Nephron (organoid): ENCODE results near the gene PLA2G7.
A peak's percentile ranks its signal among the peaks of the same experiment; 100 is the strongest.

ENCODE experiments used
- H3K27ac Mint-ChIP-seq, 3 experiments: 2 replicates each; pipeline ENCODE4 v1.8.0; 2020; ENCODE audit warnings: mixed read lengths in 3 of 3, mild to moderate bottlenecking in 2 of 3, moderate library complexity in 1 of 3
- H3K27me3 Mint-ChIP-seq: 2 replicates; pipeline ENCODE4 v1.8.0; 2021; ENCODE audit warnings: low read depth, mild to moderate bottlenecking, moderate library complexity, mixed read lengths
- H3K36me3 Mint-ChIP-seq: 2 replicates; pipeline ENCODE4 v1.8.0; 2020; ENCODE audit warnings: low read depth, mixed read lengths
- H3K4me1 Mint-ChIP-seq: 2 replicates; pipeline ENCODE4 v1.8.0; 2020; ENCODE audit warnings: mixed read lengths
- H3K4me3 Mint-ChIP-seq, 3 experiments: 2 replicates each; pipeline ENCODE4 v1.8.0; 2020; ENCODE audit warnings: mild to moderate bottlenecking in 3 of 3, mixed read lengths in 3 of 3, moderate library complexity in 2 of 3
- H3K9me3 Mint-ChIP-seq: 2 replicates; pipeline ENCODE4 v1.8.0; 2020; ENCODE audit warnings: mixed read lengths
- CTCF ChIP-seq, 3 experiments: fragments of 200-600 bp; sonication (generic); IDR thresholded peaks; one replicate each; pipeline ENCODE4 v1.5.0; 2021; ENCODE audit warnings: antibody characterized with exemption in 3 of 3; ENCODE audit not compliant: unreplicated experiment in 3 of 3

The PLA2G7 gene

GRCh38 chr6:46743425-46744158 is 8.4 kb upstream of the PLA2G7 start:
- no peak overlapping the region for H3K27ac Mint-ChIP-seq
- peaks cover 3% of the 10 kb centered on the region for H3K4me1 Mint-ChIP-seq
- no peaks in the 10 kb centered on the region for H3K36me3 Mint-ChIP-seq
- no peaks in the 10 kb centered on the region for H3K9me3 Mint-ChIP-seq
- TF ChIP-seq CTCF (IDR thresholded peaks at IDR 0.05; ENCODE audit: unreplicated experiment in 3 of 3), result no peak
- peaks cover 16% of the 10 kb centered on the region for H3K27me3 Mint-ChIP-seq
- H3K4me3 Mint-ChIP-seq, result no peak overlapping the region

- no peak for TF ChIP-seq CTCF (IDR thresholded peaks at IDR 0.05; ENCODE audit: unreplicated experiment in 3 of 3)
- Mint-ChIP-seq H3K4me3 (no peak overlapping the region), H3K27me3 (peaks cover 31% of the 10 kb centered on the region), H3K27ac (no peak overlapping the region), H3K9me3 (no peaks in the 10 kb centered on the region), H3K4me1 (no peaks in the 10 kb centered on the region), H3K36me3 (no peaks in the 10 kb centered on the region)
Measured at GRCh38 chr6:46741910-46742309, 6.7 kb upstream of the PLA2G7 start.

- Mint-ChIP-seq H3K27ac (peak overlapping the region in 1 of 3 experiments; percentile 1), H3K4me1 (no peaks in the 10 kb centered on the region), H3K9me3 (no peaks in the 10 kb centered on the region), H3K4me3 (no peak overlapping the region), H3K36me3 (no peaks in the 10 kb centered on the region), H3K27me3 (peaks cover 34% of the 10 kb centered on the region)
- no peak for TF ChIP-seq CTCF (IDR thresholded peaks at IDR 0.05; ENCODE audit: unreplicated experiment in 3 of 3)
Measured at GRCh38 chr6:46741482-46741881, 6.3 kb upstream of the PLA2G7 start.

- peak overlapping the region in 2 of 3 experiments; percentile 41 to 53 for H3K4me3 Mint-ChIP-seq
- no peak for TF ChIP-seq CTCF (IDR thresholded peaks at IDR 0.05; ENCODE audit: unreplicated experiment in 3 of 3)
- H3K9me3 Mint-ChIP-seq, result no peaks in the 10 kb centered on the region
- no peaks in the 10 kb centered on the region for H3K36me3 Mint-ChIP-seq
- no peak overlapping the region for H3K27ac Mint-ChIP-seq
- H3K27me3 Mint-ChIP-seq, result peaks cover 60% of the 10 kb centered on the region
- H3K4me1 Mint-ChIP-seq, result no peaks in the 10 kb centered on the region
Measured at GRCh38 chr6:46736906-46737305, 1.7 kb upstream of the PLA2G7 start.

- TF ChIP-seq CTCF (IDR thresholded peaks at IDR 0.05; ENCODE audit: unreplicated experiment in 3 of 3), result no peak
- H3K27ac Mint-ChIP-seq, result no peak overlapping the region
- H3K4me3 Mint-ChIP-seq, result peak overlapping the region; percentile 84 to 91 (median 87)
Measured at GRCh38 chr6:46735720-46736031, 501 bp upstream of the PLA2G7 start.

GRCh38 chr6:46733341-46733801 is 1.8 kb downstream of the PLA2G7 start:
- H3K27ac Mint-ChIP-seq, result peak overlapping the region in 1 of 3 experiments; percentile 46
- H3K4me3 Mint-ChIP-seq, result peak overlapping the region; percentile 83 to 87 (median 83)
- H3K4me1 Mint-ChIP-seq, result no peaks in the 10 kb centered on the region
- peaks cover 50% of the 10 kb centered on the region for H3K27me3 Mint-ChIP-seq
- H3K9me3 Mint-ChIP-seq, result no peaks in the 10 kb centered on the region
- TF ChIP-seq CTCF (IDR thresholded peaks at IDR 0.05; ENCODE audit: unreplicated experiment in 3 of 3), result no peak
- no peaks in the 10 kb centered on the region for H3K36me3 Mint-ChIP-seq

More at GRCh38 chr6:46735720-46736031, 501 bp upstream of the PLA2G7 start:
- Mint-ChIP-seq H3K36me3 (no peaks in the 10 kb centered on the region), H3K9me3 (no peaks in the 10 kb centered on the region), H3K4me1 (no peaks in the 10 kb centered on the region), H3K27me3 (peaks cover 60% of the 10 kb centered on the region)
